ACC112 (cell line): ENCODE results near the gene GPR15LG.
"Not testable (repeated sequence)": the region's sequence is repeated elsewhere in the genome, so short reads cannot be mapped to it uniquely, and the experiment has no call there.

Experiments used
- H2AFZ ChIP-seq: fragments of 200-600 bp; sonication (generic); one replicate; pipeline ENCODE4 v1.6.0; 2017; ENCODE audit warnings: antibody characterized with exemption, low read length; ENCODE audit not compliant: unreplicated experiment
- H3K27ac ChIP-seq: fragments of 200-600 bp; sonication (generic); 2 replicates; pipeline ENCODE4 v1.5.1; 2014; ENCODE audit warnings: low read depth, mild to moderate bottlenecking, antibody characterized with exemption, low read length, moderate library complexity
- H3K27me3 ChIP-seq: fragments of 200-600 bp; sonication (generic); 2 replicates; pipeline ENCODE4 v1.6.1; 2014; ENCODE audit warnings: mild to moderate bottlenecking, antibody characterized with exemption, low read length, moderate library complexity, mixed read lengths; ENCODE audit not compliant: insufficient read depth
- H3K36me3 ChIP-seq: fragments of 200-600 bp; sonication (generic); 2 replicates; pipeline ENCODE4 v1.6.1; 2016; ENCODE audit warnings: mild to moderate bottlenecking, antibody characterized with exemption, low read length, moderate library complexity, mixed read lengths; ENCODE audit not compliant: insufficient read depth
- H3K4me1 ChIP-seq: fragments of 200-600 bp; sonication (generic); one replicate; pipeline ENCODE4 v1.6.1; 2016; ENCODE audit warnings: low read length, mixed read lengths; ENCODE audit not compliant: insufficient read depth, unreplicated experiment, control insufficient read depth
- H3K4me3 ChIP-seq: fragments of 200-600 bp; sonication (generic); 2 replicates; pipeline ENCODE4 v1.5.1; 2014; ENCODE audit warnings: mild to moderate bottlenecking, low read depth, low read length
- H3K79me2 ChIP-seq: fragments of 200-600 bp; sonication (generic); one replicate; pipeline ENCODE4 v1.6.0; 2016; ENCODE audit warnings: low read length; ENCODE audit not compliant: control insufficient read depth, unreplicated experiment, insufficient read depth

The GPR15LG gene

GRCh38 chr10:84173501-84173929 is at the start of gene GPR15LG:
GPR15LG (plus strand) TSS chr10:84173801; CDS start chr10:84173852, 51 bp downstream.
- Histone ChIP-seq H3K4me3 (no peak within 1 kb of the TSS), H3K27ac (no peak within 1 kb of the TSS)

DNA sequence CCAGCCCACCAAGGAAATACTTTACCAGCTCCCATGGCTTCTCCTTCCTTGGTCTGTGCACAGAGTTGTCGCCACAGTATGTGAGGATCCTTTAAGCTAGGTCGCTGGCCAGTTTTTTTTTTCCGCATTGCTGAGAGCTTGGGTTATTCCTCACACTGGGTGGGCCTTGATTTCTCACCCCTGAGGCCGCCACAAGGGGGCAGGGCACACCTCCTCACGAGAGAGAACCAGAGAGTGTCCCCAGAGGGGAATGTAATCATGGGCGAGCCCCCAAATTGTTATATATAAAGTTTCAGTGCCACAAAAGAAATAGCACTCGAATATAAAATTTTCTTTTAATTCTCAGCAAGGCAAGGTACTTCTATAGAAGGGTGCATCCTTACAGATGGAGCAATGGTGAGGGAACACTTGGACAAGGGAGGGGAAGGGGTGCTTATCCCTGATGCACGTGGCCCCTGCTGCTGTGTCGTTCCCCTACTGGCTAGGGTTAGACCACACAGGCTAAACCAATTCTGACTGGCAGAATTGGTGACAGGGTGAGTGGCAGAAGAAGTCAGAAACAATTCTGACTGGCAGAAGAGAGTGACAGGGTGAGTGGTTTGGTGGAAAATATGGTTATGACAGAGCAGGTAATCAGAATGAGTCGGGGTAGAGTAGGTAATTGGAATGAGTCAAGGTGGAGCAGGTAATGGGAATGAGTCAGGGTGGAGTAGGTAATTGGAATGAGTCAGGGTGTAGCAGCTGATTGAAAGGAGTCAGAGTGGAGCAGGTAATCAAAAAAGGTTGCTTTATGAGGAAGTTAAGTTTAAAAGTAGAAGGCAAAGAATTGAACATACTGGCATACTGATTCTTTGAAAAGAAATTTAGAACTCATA is 47.5 kb upstream of the GPR15LG start:
- not testable (repeated sequence) for H3K36me3 ChIP-seq, H3K4me1 ChIP-seq, H3K27ac ChIP-seq, H3K4me3 ChIP-seq, H3K79me2 ChIP-seq, H2AFZ ChIP-seq
- H3K27me3 ChIP-seq, result peaks cover 42% of the 10 kb centered on the region

More at GRCh38 chr10:84173501-84173929, at the start of gene GPR15LG:
- no peak within 1 kb of the TSS for H2AFZ ChIP-seq
- H3K36me3 ChIP-seq, result no peaks in the 10 kb centered on the region
- H3K27me3 ChIP-seq, result peaks cover 14% of the 10 kb centered on the region; the same call in 1 of the 2 replicates
- no peaks in the 10 kb centered on the region for H3K4me1 ChIP-seq
- no peaks in the 10 kb centered on the region for H3K79me2 ChIP-seq

DNA sequence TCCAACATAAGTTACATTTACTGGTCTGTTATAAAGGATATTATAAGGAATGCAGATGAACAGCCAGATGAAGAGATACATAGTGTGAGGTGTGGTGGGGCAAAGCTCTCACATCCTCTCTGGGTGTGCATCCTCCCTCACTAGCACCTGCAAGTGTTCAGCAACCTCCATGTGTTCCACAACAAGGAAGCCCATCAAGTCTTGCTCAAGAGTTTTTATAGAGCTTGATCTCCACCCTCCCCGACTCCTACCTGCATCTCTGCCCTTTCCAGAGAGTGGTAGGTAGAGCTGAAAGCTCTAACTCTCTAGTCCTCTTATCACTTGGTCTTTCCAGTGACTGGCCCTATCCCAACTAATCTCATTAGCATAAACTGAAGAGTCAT is 46.8 kb upstream of the GPR15LG start:
- Histone ChIP-seq H3K4me3 (no peak overlapping the region), H3K27ac (no peak overlapping the region), H3K79me2 (no peaks in the 10 kb centered on the region), H3K36me3 (no peaks in the 10 kb centered on the region), H3K4me1 (no peaks in the 10 kb centered on the region), H2AFZ (no peak overlapping the region), H3K27me3 (peaks cover 43% of the 10 kb centered on the region)

DNA sequence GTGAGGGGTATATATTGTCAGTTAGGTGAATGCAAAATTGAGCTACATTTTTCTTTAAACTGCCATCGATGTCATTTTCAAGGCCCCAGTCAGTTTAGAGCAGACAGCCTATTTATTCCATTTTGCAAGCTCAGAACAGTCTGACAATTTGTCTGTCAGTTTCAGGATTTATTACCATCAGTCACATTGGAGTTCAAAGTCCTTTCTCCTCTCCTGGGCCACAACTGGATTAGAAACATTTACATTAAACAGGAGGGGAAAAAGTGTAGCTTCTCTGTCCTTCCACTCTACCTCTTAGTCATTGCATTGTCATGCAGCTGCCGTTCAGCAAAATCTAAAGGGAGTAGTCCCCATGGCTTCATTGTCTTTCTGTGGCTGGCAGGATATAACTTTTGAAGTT is 37.8 kb upstream of the GPR15LG start:
- Histone ChIP-seq H3K27me3 (peaks cover 30% of the 10 kb centered on the region), H3K4me1 (peaks cover 7% of the 10 kb centered on the region), H3K36me3 (no peaks in the 10 kb centered on the region), H3K4me3 (no peak overlapping the region), H3K27ac (no peak overlapping the region), H3K79me2 (peaks cover 15% of the 10 kb centered on the region), H2AFZ (no peak overlapping the region)

GRCh38 chr10:84137811-84138210 is 35.8 kb upstream of the GPR15LG start:
- Histone ChIP-seq H3K4me3 (no peak overlapping the region), H3K4me1 (peaks cover 16% of the 10 kb centered on the region), H2AFZ (no peak overlapping the region), H3K36me3 (peaks cover 7% of the 10 kb centered on the region; the same call in 1 of the 2 replicates), H3K79me2 (peaks cover 28% of the 10 kb centered on the region), H3K27ac (no peak overlapping the region), H3K27me3 (peaks cover 14% of the 10 kb centered on the region)

GRCh38 chr10:84138478-84139125 is 35.0 kb upstream of the GPR15LG start:
- Histone ChIP-seq H3K4me3 (peak overlapping the region; percentile 99), H3K79me2 (peaks cover 28% of the 10 kb centered on the region), H2AFZ (peak overlapping the region; percentile 98), H3K27me3 (peaks cover 10% of the 10 kb centered on the region), H3K36me3 (peaks cover 14% of the 10 kb centered on the region), H3K4me1 (peaks cover 16% of the 10 kb centered on the region), H3K27ac (peak overlapping the region; percentile 39)

- Histone ChIP-seq H3K79me2 (peaks cover 28% of the 10 kb centered on the region), H3K4me3 (peak within 1 kb of the TSS; percentile 99), H3K27ac (peak within 1 kb of the TSS; percentile 87), H3K27me3 (peaks cover 4% of the 10 kb centered on the region), H3K36me3 (peaks cover 19% of the 10 kb centered on the region), H2AFZ (peak within 1 kb of the TSS; percentile 98), H3K4me1 (peaks cover 16% of the 10 kb centered on the region)
Measured at GRCh38 chr10:84139126-84140035, 34.2 kb upstream of the GPR15LG start, which contains the start of gene GHITM. GHITM (plus strand) TSS chr10:84139509; CDS start chr10:84141501, 1,992 bp downstream.

DNA sequence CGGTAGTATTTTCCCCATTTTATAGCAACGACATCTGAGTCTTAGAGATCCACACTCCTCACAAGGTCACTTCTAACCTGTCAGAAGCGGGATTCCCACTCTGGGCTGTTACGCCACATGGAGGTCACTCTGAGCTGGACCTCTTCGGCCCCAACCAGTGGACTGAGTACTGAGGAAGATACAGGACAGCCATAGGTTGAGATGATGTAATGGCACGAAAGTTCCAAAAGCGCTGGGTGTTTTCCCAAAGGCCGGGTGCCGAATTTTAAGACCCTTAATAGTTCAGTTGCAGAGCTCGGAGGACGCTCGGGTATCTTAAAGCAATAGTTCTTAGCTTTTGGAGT is 33.6 kb upstream of the GPR15LG start:
- peaks cover 16% of the 10 kb centered on the region for H3K4me1 ChIP-seq
- H3K27ac ChIP-seq, result peak overlapping the region; percentile 87

DNA sequence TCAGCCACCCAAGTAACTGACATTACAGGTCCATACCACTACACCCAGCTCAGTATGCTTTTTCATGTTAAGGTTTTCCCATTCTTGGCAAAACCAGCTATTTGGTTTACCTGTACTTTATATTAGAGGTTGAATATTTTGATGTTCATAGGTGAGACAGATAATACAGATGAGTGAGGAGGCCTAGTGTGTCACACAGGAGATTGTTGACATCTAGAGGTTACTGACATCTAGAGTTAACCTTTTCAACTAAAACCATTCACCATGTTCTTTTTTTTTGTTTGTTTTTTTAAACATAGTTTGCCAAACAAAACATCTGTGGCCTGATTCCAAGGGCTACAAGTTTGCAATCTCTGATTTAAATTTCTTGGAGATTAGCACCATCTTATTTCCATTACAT is 26.3 kb upstream of the GPR15LG start:
- no peaks in the 10 kb centered on the region for H3K79me2 ChIP-seq
- no peak overlapping the region for H2AFZ ChIP-seq
- no peak overlapping the region for H3K4me3 ChIP-seq
- H3K27ac ChIP-seq, result no peak overlapping the region
- H3K27me3 ChIP-seq, result no peaks in the 10 kb centered on the region
- peaks cover 54% of the 10 kb centered on the region for H3K36me3 ChIP-seq
- no peaks in the 10 kb centered on the region for H3K4me1 ChIP-seq

More for the DNA sequence above, 33.6 kb upstream of the GPR15LG start:
- Histone ChIP-seq H3K4me3 (peak overlapping the region; percentile 99), H2AFZ (peak overlapping the region; percentile 67), H3K27me3 (no peaks in the 10 kb centered on the region), H3K79me2 (peaks cover 28% of the 10 kb centered on the region), H3K36me3 (peaks cover 25% of the 10 kb centered on the region)

GRCh38 chr10:84148006-84148597 is 25.5 kb upstream of the GPR15LG start:
- not testable (repeated sequence) for H3K27me3 ChIP-seq, H2AFZ ChIP-seq, H3K79me2 ChIP-seq, H3K4me3 ChIP-seq, H3K4me1 ChIP-seq, H3K27ac ChIP-seq
- peaks cover 54% of the 10 kb centered on the region for H3K36me3 ChIP-seq
